Caki2 (cell line): ENCODE data around the gene CCR5AS.

Experiments used
- DNase-seq: peaks from one replicate; pipeline ENCODE4 v3.0.0-alpha.2; 2015; ENCODE audit warnings: low read depth
- in situ Hi-C: cut with HindIII; loops from 2 replicates; pipeline ENCODE4 v1.10.0; 2016; ENCODE audit warnings: low sequenced_read_pairs, low pct_unique_long_range_greater_than_20kb, mixed read lengths

The CCR5AS gene

GRCh38 chr3:46369151-46369550 lies 37.7 kb downstream of the CCR5AS start:
- DNase-seq: no peak
- in situ Hi-C loops: no loop called here

- no peak for DNase-seq
- in situ Hi-C loops: no loop called here
These were observed 38.3 kb downstream of the CCR5AS start for GRCh38 chr3:46368569-46368968.

- no peak for DNase-seq
- in situ Hi-C loops: no loop called here
These were observed 39.1 kb downstream of the CCR5AS start for GRCh38 chr3:46367811-46368210.

GRCh38 chr3:46365737-46366524 lies 40.9 kb downstream of the CCR5AS start:
- in situ Hi-C loops: no loop called here
- no peak for DNase-seq

- in situ Hi-C loops: no loop called here
- DNase-seq: no peak
These were observed 41.8 kb downstream of the CCR5AS start for GRCh38 chr3:46365041-46365440.

- in situ Hi-C loops: no loop called here
- DNase-seq: peak; percentile 74
These were observed 45.2 kb downstream of the CCR5AS start for GRCh38 chr3:46361408-46362283.

- in situ Hi-C loops: no loop called here
- DNase-seq: no peak
These were observed 46.0 kb downstream of the CCR5AS start for GRCh38 chr3:46360907-46361306.

- peak; percentile 70 for DNase-seq
- in situ Hi-C loops: no loop called here
These were observed 47.0 kb downstream of the CCR5AS start for GRCh38 chr3:46359733-46360493.

- in situ Hi-C loops: no loop called here
- DNase-seq: no peak
These were observed 48.4 kb downstream of the CCR5AS start for GRCh38 chr3:46358466-46358865.

GRCh38 chr3:46356909-46357308 lies 50.0 kb downstream of the CCR5AS start:
- DNase-seq: peak; percentile 14
- in situ Hi-C loops: no loop called here

GRCh38 chr3:46356276-46356675 lies 50.6 kb downstream of the CCR5AS start:
- DNase-seq: no peak
- in situ Hi-C loops: no loop called here

- DNase-seq: no peak
- in situ Hi-C loops: no loop called here
These were observed 51.9 kb downstream of the CCR5AS start for GRCh38 chr3:46354984-46355383.

- in situ Hi-C loops: no loop called here
- DNase-seq: no peak
These were observed 52.4 kb downstream of the CCR5AS start for GRCh38 chr3:46354478-46354877.

- in situ Hi-C loops: no loop called here
- no peak for DNase-seq
These were observed 53.0 kb downstream of the CCR5AS start, which contains the start of gene CCR2 for GRCh38 chr3:46353647-46354410. CCR2 (plus strand) TSS chr3:46354111; CDS start chr3:46357528, 3,417 bp downstream.

GRCh38 chr3:46353090-46353489 lies 53.8 kb downstream of the CCR5AS start:
- in situ Hi-C loops: no loop called here
- DNase-seq: no peak

GRCh38 chr3:46351646-46352045 lies 55.2 kb downstream of the CCR5AS start:
- DNase-seq: no peak
- in situ Hi-C loops: no loop called here

- DNase-seq: no peak
- in situ Hi-C loops: no loop called here
These were observed 56.7 kb downstream of the CCR5AS start for GRCh38 chr3:46350262-46350565.
